A673 (cell line): ENCODE data around the gene PPP5C. TPM values are rescaled to one million over a fixed set of nuclear protein-coding genes. Genes with fewer than 3 reads are reported as not detected.

Source experiments
- BruUV-seq: library from RNA; stranded (reverse); fragments of 400-500 nt; replicated peaks from 2 replicates; lab custom pipeline; 2021; lab: Mats Ljungman, UMichigan
- CTCF ChIA-PET: fragments of 300-600 bp; sonication (Branson Sonifier 250); formaldehyde crosslinking; loops from one replicate; lab custom pipeline; 2022; ENCODE audit warnings: antibody characterized with exemption; lab: Charles Lee
- POLR2A ChIA-PET: fragments of 300-600 bp; sonication (Branson Sonifier 250); formaldehyde crosslinking; loops from one replicate; lab custom pipeline; 2022; ENCODE audit warnings: antibody characterized with exemption; ENCODE audit not compliant: low non-redundant PET; lab: Charles Lee
- DNase-seq: peaks from one replicate; pipeline ENCODE4 v3.0.0-alpha.2; 2015; ENCODE audit warnings: low spot score
- H3K27ac ChIP-seq: fragments of 200-600 bp; sonication (generic); 2 replicates; pipeline ENCODE4 v1.5.1; 2016; ENCODE audit warnings: mixed run types, low read depth, mild to moderate bottlenecking, mixed read lengths, antibody characterized with exemption, low read length; ENCODE audit not compliant: poor library complexity, severe bottlenecking
- H3K27me3 ChIP-seq: fragments of 200-600 bp; sonication (generic); replicated peaks from 2 replicates; pipeline ENCODE4 v1.6.1; 2017; ENCODE audit warnings: mixed run types, low read depth, mild to moderate bottlenecking, mixed read lengths, antibody characterized with exemption, low read length; ENCODE audit not compliant: insufficient read depth, poor library complexity
- H3K36me3 ChIP-seq: fragments of 200-600 bp; sonication (generic); 2 replicates; pipeline ENCODE4 v1.6.1; 2016; ENCODE audit warnings: mixed run types, mild to moderate bottlenecking, mixed read lengths, antibody characterized with exemption, low read length; ENCODE audit not compliant: insufficient read depth, poor library complexity, severe bottlenecking
- H3K4me1 ChIP-seq: fragments of 200-600 bp; sonication (generic); 2 replicates; pipeline ENCODE4 v1.6.1; 2017; ENCODE audit warnings: mixed run types, mild to moderate bottlenecking, mixed read lengths, antibody characterized with exemption, low read length; ENCODE audit not compliant: insufficient read depth, poor library complexity, severe bottlenecking
- H3K4me3 ChIP-seq: fragments of 200-600 bp; sonication (generic); 2 replicates; pipeline ENCODE4 v1.5.1; 2016; ENCODE audit warnings: low read depth, mixed run types, mild to moderate bottlenecking, mixed read lengths, low read length; ENCODE audit not compliant: poor library complexity, severe bottlenecking
- H3K9me3 ChIP-seq: fragments of 200-600 bp; sonication (generic); 2 replicates; pipeline ENCODE4 v1.6.1; 2016; ENCODE audit warnings: mixed run types, low read depth, mild to moderate bottlenecking, mixed read lengths, antibody characterized with exemption, low read length; ENCODE audit not compliant: poor library complexity, severe bottlenecking
- CTCF ChIP-seq: fragments of 300-800, 200-600 bp; sonication (generic); conservative IDR thresholded peaks from 2 replicates; pipeline ENCODE4 v1.5.1; 2017; ENCODE audit warnings: low read depth, mild to moderate bottlenecking, antibody characterized with exemption, low read length, moderate library complexity, mixed read lengths
- EZH2 ChIP-seq: fragments of 200-600 bp; sonication (generic); IDR thresholded peaks from 2 replicates; pipeline ENCODE4 v1.6.1; 2017; ENCODE audit warnings: borderline replicate concordance, low read depth, mild to moderate bottlenecking, mixed read lengths, antibody characterized with exemption, low read length; ENCODE audit not compliant: poor library complexity, severe bottlenecking
- intact Hi-C: fragments of 100-400 bp; cut with micrococcal nuclease; formaldehyde crosslinking; loops from one replicate; pipeline ENCODE4 v1.10.0; 2022; ENCODE audit not compliant: unreplicated experiment
- total RNA-seq: library from RNA; stranded (reverse); gene quantifications from 2 replicates; pipeline ENCODE4 v1.2.3, GENCODE V29; 2021

Gene PPP5C
- total RNA-seq, 1 experiment from 2014 or later, result 164 TPM

GRCh38 chr19:46324277-46324676 is 22.6 kb upstream of the PPP5C start:
- H3K4me1 ChIP-seq, result no peaks in the 10 kb centered on the region
- BruUV-seq, result no TSS peak
- DNase-seq, result no peak
- no peak overlapping the region for H3K27ac ChIP-seq
- TF ChIP-seq CTCF, result no peak
- TF ChIP-seq EZH2, result no peak
- no peak overlapping the region for H3K4me3 ChIP-seq
- H3K36me3 ChIP-seq, result no peaks in the 10 kb centered on the region
- peaks cover 10% of the 10 kb centered on the region for H3K9me3 ChIP-seq
- CTCF ChIA-PET, result interaction anchor here (0.6 kb wide), 1 partner anchor 423 kb away, joined by 3 read pairs; no protein-coding TSS in a partner anchor
- intact Hi-C loops, result no loop called here
- POLR2A ChIA-PET, result no interaction called here
- H3K27me3 ChIP-seq, result no peaks in the 10 kb centered on the region

- H3K4me1 ChIP-seq, result no peaks in the 10 kb centered on the region
- no peak for DNase-seq
- peaks cover 10% of the 10 kb centered on the region for H3K9me3 ChIP-seq
- POLR2A ChIA-PET, result no interaction called here
- no TSS peak for BruUV-seq
- no peaks in the 10 kb centered on the region for H3K27me3 ChIP-seq
- CTCF ChIA-PET, result no interaction called here
- intact Hi-C loops, result no loop called here
- H3K27ac ChIP-seq, result no peak overlapping the region
- H3K4me3 ChIP-seq, result no peak overlapping the region
- no peaks in the 10 kb centered on the region for H3K36me3 ChIP-seq
- TF ChIP-seq EZH2, result no peak
- TF ChIP-seq CTCF, result no peak
Observed at GRCh38 chr19:46326608-46327007, 20.3 kb upstream of the PPP5C start.

GRCh38 chr19:46328079-46328478 is 18.8 kb upstream of the PPP5C start:
- BruUV-seq, result no TSS peak
- H3K9me3 ChIP-seq, result peaks cover 10% of the 10 kb centered on the region

More at GRCh38 chr19:46328079-46328478, 18.8 kb upstream of the PPP5C start:
- no peaks in the 10 kb centered on the region for H3K27me3 ChIP-seq
- ChIA-PET POLR2A (no interaction called here), CTCF (no interaction called here)
- intact Hi-C loops, result no loop called here
- no peak overlapping the region for H3K4me3 ChIP-seq
- no peaks in the 10 kb centered on the region for H3K36me3 ChIP-seq
- DNase-seq, result no peak
- no peaks in the 10 kb centered on the region for H3K4me1 ChIP-seq
- TF ChIP-seq CTCF (no peak), EZH2 (no peak)
- H3K27ac ChIP-seq, result no peak overlapping the region
